ENCODE data around the gene IL4R. TPM values are rescaled to one million over a fixed set of nuclear protein-coding genes. Genes with fewer than 3 reads are reported as not detected.
"Not testable (repeated sequence)": the region's sequence is repeated elsewhere in the genome, so short reads cannot be mapped to it uniquely, and the experiment has no call there.

Gene IL4R
- total RNA-seq, 1 experiment from 2014 or later, result 99.0 TPM

DNA sequence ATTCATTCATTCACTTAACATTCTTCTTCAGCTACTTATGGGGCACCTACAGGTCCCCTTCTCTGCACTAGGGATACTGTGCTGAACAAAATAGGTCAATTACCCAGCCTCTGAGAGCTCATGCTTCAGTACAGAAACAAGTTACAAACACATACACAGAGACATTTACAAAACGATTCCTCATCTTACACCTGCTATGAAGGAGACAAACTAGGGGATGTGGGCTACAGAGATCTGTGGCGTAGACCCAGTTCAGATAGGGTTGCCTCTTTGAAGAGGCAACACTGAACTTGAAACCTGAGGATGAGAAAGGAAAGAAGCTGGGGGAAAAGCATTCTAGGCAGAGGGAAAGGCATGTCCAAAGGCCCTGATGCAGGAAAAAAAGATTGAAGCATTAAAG, 93.4 kb downstream of the IL4R start:
- no peak for DNase-seq
- TF ChIP-seq, protein P1, sequence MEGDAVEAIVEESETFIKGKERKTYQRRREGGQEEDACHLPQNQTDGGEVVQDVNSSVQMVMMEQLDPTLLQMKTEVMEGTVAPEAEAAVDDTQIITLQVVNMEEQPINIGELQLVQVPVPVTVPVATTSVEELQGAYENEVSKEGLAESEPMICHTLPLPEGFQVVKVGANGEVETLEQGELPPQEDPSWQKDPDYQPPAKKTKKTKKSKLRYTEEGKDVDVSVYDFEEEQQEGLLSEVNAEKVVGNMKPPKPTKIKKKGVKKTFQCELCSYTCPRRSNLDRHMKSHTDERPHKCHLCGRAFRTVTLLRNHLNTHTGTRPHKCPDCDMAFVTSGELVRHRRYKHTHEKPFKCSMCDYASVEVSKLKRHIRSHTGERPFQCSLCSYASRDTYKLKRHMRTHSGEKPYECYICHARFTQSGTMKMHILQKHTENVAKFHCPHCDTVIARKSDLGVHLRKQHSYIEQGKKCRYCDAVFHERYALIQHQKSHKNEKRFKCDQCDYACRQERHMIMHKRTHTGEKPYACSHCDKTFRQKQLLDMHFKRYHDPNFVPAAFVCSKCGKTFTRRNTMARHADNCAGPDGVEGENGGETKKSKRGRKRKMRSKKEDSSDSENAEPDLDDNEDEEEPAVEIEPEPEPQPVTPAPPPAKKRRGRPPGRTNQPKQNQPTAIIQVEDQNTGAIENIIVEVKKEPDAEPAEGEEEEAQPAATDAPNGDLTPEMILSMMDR (IDR thresholded peaks at IDR 0.05; ENCODE audit: unreplicated experiment), result no peak
- Mint-ChIP-seq H3K36me3 (ENCODE audit: insufficient read depth, unreplicated experiment) (no peaks in the 10 kb centered on the region), H3K27me3 (ENCODE audit: unreplicated experiment) (peaks cover 70% of the 10 kb centered on the region), H3K27ac (ENCODE audit: unreplicated experiment) (no peak overlapping the region), H3K9me3 (ENCODE audit: low read depth, unreplicated experiment) (no peaks in the 10 kb centered on the region), H3K4me1 (ENCODE audit: low read depth, unreplicated experiment) (peaks cover 15% of the 10 kb centered on the region), H3K4me3 (ENCODE audit: low read depth, unreplicated experiment) (no peak overlapping the region)
- CTCF ChIA-PET, result no interaction called here
- intact Hi-C loops (cut with micrococcal nuclease; ENCODE audit: unreplicated experiment), result no loop called here
- no TSS peak for BruUV-seq (replicated peaks)

DNA sequence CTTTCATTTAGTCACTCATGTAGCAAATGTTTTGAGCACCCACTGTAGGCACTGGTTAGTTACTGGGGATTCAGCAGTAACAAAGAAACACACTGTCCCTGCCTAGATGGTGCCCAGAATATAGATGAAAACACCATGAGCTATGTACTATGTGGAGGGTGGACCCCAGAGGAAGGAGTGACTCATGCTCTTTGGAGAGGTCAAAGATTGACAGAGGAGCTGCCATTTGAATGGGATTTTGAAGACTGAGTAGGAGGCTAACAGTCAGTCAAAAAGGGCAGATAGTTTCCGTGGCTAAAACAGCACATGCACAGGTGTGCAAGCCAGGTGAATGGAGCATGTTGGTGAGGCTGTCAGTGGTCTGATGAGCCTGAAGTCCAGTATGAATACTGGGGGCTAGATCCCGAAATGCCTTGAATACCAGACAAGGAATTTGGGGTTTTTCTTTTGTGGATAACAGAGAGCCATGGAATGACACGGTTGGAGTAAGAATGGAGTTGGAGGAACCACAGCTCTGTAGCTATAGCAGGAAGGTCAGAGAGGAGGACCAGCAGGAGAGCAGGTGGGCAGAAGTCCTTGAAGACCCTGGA, 94.3 kb downstream of the IL4R start:
- no peak for DNase-seq
- H3K4me1 Mint-ChIP-seq (ENCODE audit: low read depth, unreplicated experiment), result peaks cover 11% of the 10 kb centered on the region
- no TSS peak for BruUV-seq (replicated peaks)

DNA sequence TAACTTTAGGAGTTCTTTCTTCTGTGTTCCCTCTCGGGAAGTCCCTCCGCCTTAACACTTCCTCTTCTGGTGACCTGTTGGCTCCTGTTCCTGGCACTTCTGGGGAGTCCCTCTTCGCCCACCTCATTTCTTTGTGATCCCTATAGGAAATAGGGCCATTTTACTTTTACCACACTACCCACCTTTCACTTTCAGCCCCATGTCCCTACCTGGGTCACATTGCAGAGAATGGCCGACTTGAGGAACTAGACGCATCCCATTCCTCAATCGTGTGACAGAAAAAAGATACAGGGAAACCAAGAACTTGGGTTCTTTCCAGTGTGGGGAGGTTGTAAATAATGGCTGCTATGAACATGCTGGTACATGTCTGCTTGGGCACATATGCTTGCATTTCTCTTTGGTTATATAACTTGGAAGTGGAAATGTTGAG, 94.8 kb downstream of the IL4R start:
- Mint-ChIP-seq H3K4me3 (ENCODE audit: low read depth, unreplicated experiment) (no peak overlapping the region), H3K27me3 (ENCODE audit: unreplicated experiment) (peaks cover 70% of the 10 kb centered on the region), H3K9me3 (ENCODE audit: low read depth, unreplicated experiment) (no peaks in the 10 kb centered on the region), H3K4me1 (ENCODE audit: low read depth, unreplicated experiment) (peaks cover 11% of the 10 kb centered on the region), H3K36me3 (ENCODE audit: insufficient read depth, unreplicated experiment) (no peaks in the 10 kb centered on the region), H3K27ac (ENCODE audit: unreplicated experiment) (no peak overlapping the region)
- TF ChIP-seq, protein P1 (IDR thresholded peaks at IDR 0.05; ENCODE audit: unreplicated experiment), result no peak
- no peak for DNase-seq
- intact Hi-C loops (cut with micrococcal nuclease; ENCODE audit: unreplicated experiment), result no loop called here
- no TSS peak for BruUV-seq (replicated peaks)
- CTCF ChIA-PET, result no interaction called here

More for the DNA sequence above, 94.3 kb downstream of the IL4R start:
- intact Hi-C loops (cut with micrococcal nuclease; ENCODE audit: unreplicated experiment), result no loop called here
- H3K36me3 Mint-ChIP-seq (ENCODE audit: insufficient read depth, unreplicated experiment), result no peaks in the 10 kb centered on the region
- TF ChIP-seq, protein P1 (IDR thresholded peaks at IDR 0.05; ENCODE audit: unreplicated experiment), result no peak
- peaks cover 70% of the 10 kb centered on the region for H3K27me3 Mint-ChIP-seq (ENCODE audit: unreplicated experiment)
- no peaks in the 10 kb centered on the region for H3K9me3 Mint-ChIP-seq (ENCODE audit: low read depth, unreplicated experiment)
- H3K27ac Mint-ChIP-seq (ENCODE audit: unreplicated experiment), result no peak overlapping the region
- no peak overlapping the region for H3K4me3 Mint-ChIP-seq (ENCODE audit: low read depth, unreplicated experiment)
- CTCF ChIA-PET, result no interaction called here

DNA sequence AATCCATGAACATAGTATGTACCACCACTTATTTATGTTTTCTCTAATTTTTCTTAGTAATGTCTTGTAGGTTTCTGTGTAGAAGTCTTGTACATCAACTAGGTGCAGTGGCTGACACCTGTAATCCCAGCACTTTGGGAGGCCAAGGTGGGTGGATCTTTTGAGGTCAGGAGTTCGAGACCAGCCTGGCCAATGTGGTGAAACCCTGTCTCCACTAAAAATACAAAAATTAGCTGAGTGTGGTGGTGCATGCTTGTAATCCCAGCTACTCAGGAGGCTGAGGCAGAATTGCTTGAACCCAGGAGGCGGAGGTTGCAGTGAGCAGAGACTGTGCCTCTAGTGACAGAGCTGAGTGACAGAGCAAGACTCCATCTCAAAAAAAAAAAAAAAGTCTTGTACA, 96.2 kb downstream of the IL4R start:
- BruUV-seq (replicated peaks); DNase-seq; H3K27ac Mint-ChIP-seq (ENCODE audit: unreplicated experiment); intact Hi-C loops (cut with micrococcal nuclease; ENCODE audit: unreplicated experiment); H3K9me3 Mint-ChIP-seq (ENCODE audit: low read depth, unreplicated experiment); H3K36me3 Mint-ChIP-seq (ENCODE audit: insufficient read depth, unreplicated experiment); H3K4me3 Mint-ChIP-seq (ENCODE audit: low read depth, unreplicated experiment): not testable (repeated sequence)
- CTCF ChIA-PET, result interaction anchor here (0.6 kb wide), 1 partner anchor 346 kb away, joined by 3 read pairs; no protein-coding TSS in a partner anchor
- Mint-ChIP-seq H3K4me1 (ENCODE audit: low read depth, unreplicated experiment) (peaks cover 11% of the 10 kb centered on the region), H3K27me3 (ENCODE audit: unreplicated experiment) (peaks cover 69% of the 10 kb centered on the region)

DNA sequence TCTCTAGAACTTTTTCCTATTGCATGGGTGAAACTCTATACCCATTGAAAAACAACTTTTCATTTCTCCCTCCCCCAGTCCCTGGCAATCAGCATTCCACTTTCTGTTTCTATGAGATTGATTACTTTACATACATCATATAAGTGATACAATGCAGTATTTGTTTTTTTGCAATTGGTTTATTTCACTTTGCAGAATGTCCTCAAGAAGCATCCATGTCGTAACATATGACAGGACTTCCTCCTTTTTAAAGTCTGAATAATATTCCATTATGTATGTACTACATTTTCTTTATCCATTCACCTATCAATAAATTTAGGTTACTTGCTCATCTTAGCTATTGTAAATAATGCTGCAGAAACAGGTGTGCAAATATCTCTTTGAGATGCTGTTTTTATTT, 97.0 kb downstream of the IL4R start:
- Mint-ChIP-seq H3K27me3 (ENCODE audit: unreplicated experiment) (peaks cover 75% of the 10 kb centered on the region), H3K9me3 (ENCODE audit: low read depth, unreplicated experiment) (no peaks in the 10 kb centered on the region), H3K27ac (ENCODE audit: unreplicated experiment) (no peak overlapping the region), H3K4me3 (ENCODE audit: low read depth, unreplicated experiment) (no peak overlapping the region), H3K36me3 (ENCODE audit: insufficient read depth, unreplicated experiment) (no peaks in the 10 kb centered on the region), H3K4me1 (ENCODE audit: low read depth, unreplicated experiment) (peaks cover 11% of the 10 kb centered on the region)
- no TSS peak for BruUV-seq (replicated peaks)
- CTCF ChIA-PET, result no interaction called here
- TF ChIP-seq, protein P1 (IDR thresholded peaks at IDR 0.05; ENCODE audit: unreplicated experiment), result no peak
- no peak for DNase-seq
- intact Hi-C loops (cut with micrococcal nuclease; ENCODE audit: unreplicated experiment), result no loop called here
